Activated CD4-positive, CD25-positive, alpha-beta regulatory T cell treated with anti-CD3 and anti-CD28 coated beads, Interleukin-2, amount 50 U/mL, for 16 hours (primary cell): ENCODE measurements around the gene DPP6.

Experiments used
- DNase-seq: peaks from one replicate; pipeline ENCODE4 v3.0.0-alpha.2; 2020; ENCODE audit warnings: low read depth, low spot score

DPP6 gene

DNA sequence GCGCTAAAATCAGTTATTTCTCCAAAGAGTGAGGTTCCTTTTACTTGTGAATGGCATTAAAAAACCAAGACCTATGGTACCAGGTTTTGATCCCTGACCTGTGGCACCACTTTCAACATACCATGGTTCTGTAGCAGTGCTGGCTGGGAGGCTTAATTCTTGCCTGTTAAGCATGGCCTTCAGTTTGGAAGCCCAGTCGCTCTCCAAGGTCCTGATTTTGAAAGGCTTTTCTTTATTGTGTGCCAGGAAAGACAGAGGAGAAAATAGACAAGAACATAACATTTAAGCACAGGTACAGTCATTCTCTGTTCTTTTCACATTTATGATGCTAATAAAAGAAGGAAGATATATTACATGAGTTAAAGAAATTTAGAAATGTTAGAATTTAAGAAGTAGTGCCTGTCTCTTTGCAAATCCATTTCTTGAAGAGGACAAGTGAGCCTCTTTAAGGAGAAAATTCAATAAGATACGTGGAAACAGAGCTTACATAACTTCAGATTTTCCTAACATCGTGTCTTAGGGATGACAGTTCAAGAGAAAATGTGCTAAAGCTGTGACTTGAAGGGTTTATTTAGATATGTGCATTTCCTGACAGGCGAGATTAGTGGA lies 357.6 kb downstream of the DPP6 start:
- DNase-seq, result no peak

DNA sequence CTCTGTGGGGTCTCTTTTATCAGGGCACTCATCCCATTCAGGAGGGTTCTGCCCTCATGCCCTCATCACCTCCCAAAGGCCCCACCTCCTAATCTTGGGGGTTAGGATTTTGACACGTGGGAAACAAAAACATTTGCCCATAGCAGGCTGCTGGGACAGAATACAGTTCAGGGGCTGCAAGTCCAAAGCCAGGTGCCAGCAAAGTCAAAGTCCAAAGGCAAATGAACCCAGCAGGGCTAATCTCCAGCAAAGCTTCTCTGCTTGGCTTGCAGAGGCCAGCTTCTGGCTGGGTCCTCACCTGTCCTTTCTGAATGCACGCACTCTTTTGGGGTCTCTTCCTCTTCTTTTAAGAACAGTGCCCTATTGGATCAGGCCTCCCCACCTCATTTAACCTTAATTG lies 359.9 kb downstream of the DPP6 start:
- DNase-seq, result no peak

DNA sequence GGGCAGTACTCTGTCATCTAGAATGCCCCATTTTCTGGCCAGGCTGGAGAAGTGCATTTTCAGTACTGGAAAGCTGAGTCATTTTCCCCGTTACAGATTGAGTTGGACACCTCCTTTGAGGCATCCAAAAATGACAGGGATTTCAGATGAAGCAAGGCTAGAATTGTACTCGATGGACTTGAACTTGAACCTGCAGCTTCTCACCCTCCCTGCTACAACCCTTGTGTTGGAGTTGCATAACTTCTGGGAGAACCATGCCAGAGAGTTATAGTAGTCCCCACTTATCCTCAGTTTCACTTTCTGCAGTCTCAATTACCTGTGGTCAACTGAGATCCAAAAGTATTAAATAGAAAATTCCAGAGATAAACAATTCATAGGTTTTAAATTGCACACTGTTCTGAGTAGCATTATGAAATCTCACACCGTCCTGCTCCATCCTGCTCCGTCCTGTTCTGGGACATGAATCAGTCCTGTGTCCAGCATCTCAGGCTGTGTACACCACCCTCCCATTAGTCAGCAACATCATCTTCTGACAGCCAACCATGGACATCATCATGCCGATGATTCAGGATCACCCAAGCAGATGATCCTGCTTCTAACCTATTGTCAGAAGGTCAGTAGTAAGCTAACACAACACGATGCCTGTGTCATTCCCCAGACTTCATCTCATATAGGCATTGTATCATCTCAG lies 363.7 kb downstream of the DPP6 start:
- no peak for DNase-seq

DNA sequence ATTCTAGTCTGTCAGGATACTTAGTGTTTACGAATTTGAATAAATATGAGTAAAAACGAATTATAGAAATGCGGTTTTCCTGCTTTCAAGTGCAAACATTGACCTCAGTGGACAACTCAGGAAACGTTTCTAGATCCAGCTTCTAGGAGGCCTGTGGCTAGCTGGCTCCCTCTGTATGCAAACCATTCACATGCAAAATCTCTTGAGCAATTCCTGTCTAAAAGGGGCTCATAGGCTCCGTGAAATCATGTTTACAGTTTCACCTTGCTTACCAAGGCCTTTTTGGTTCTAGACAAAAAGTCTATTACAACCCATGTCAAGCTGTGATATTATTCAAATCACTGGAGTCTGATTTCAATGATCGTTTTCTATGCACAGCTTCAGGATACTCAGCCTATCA lies 364.5 kb downstream of the DPP6 start:
- no peak for DNase-seq

DNA sequence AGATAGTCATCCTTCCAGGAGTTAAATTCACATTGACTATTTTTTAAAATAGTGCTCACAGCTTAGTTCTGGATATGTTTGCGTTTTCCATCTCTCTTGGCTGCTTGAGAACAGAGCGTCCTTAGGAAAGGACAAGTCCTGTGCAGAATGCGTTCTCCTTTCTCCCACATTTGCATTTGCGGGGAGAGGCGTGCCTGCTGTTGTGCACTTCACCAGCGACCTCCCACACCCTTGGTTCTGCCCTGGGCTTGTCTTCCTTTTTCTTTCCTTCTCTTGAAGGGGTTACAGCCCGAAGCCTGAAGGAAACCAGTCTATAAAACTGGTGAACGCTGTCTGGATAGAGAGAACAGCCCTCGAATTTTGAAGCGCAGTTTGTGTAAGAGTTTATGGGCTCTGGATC lies 367.1 kb downstream of the DPP6 start:
- DNase-seq, result no peak

DNA sequence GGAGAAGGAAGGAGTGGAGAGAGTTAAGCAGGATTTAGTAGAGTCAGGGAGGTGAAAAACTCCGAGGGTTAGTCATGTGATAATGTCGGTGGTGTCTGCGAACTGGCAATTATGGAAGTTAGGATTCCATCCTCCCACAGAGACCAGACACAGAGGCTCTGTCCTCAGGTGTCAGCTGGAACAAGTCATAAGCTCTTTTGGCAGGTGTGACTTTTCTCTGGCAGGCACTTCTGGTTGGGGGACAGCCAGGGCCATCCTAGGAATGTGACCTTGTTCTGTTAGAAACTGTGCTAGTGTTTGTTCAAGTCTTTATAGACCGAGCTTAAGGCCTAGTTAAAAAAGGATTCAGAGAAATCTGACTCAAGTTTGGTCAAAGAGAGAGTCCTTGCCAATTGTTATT lies 371.0 kb downstream of the DPP6 start:
- DNase-seq, result no peak

DNA sequence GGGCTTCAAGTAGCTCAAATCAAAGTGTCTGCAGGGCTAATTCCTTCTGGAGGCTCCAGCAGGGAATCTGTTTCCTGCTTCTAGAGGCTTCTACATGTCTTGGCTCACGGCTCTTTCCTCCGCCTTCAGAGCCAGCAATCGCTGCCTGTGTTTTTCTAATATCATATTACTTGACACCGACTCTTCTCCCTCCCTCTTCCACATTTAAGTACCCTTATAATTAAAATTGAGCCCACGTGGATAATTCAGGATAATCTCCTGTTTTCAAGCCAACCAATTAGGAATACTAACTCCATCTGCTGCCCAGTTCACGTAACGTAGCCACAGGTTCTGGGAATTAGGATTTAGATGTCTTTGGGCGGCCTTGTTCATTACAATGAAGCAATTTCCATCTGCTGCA lies 372.2 kb downstream of the DPP6 start:
- DNase-seq, result no peak

DNA sequence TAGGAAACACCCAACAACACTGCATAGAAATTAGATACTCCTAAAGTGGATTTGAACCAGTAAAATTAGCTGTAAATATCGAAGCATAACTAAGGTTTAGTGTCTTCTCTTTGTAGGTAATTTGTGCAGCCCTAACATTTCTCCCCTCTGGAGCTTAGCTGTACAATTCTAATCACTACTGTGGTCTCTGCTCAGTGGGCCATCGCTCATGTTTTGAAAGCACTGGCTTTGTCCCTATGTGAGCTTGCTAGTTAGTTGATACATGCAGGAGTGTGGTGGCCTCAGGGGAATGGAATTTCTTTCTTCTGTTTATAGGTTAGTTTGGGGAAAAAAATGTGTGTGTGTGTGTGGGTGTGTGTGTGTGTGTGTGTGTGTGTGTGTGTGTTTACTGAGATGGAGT lies 373.1 kb downstream of the DPP6 start:
- DNase-seq, result no peak

DNA sequence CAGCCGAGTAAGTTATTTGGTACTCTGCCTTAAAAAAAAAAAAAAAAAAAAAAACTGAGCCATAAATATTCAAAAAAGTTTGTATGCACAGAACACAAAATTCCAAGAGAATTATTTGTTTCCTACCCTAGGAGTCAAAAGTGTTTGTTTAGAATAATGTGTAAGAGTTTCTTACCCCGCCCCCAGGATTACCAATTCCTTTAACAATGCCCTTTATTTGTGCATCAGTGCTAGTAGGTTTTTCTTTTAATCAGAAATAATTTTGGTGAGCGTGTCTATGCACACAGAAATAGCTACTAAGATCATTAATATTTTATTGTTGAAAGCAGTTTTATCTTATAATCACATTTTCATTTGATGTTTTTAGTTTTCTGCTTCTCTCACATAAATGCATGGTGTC lies 374.6 kb downstream of the DPP6 start:
- no peak for DNase-seq

DNA sequence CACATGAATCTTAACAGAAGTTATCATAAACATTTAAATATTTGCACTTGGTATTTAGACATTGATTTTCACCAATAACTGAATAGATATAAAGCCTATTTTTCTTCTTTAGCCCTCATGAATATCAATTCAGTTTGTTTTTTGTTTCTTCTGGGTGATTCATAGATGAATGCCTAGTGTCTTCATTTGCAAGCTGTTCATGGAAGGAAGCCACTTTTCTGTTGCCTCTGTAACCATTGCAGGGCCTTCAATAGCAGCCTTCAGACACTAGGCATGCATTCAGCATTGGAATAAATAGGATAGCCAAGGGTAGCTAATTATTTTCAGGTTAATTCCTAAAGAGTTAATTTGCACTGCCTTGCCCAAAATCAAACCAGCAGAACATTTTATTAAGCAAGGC lies 375.3 kb downstream of the DPP6 start:
- no peak for DNase-seq

DNA sequence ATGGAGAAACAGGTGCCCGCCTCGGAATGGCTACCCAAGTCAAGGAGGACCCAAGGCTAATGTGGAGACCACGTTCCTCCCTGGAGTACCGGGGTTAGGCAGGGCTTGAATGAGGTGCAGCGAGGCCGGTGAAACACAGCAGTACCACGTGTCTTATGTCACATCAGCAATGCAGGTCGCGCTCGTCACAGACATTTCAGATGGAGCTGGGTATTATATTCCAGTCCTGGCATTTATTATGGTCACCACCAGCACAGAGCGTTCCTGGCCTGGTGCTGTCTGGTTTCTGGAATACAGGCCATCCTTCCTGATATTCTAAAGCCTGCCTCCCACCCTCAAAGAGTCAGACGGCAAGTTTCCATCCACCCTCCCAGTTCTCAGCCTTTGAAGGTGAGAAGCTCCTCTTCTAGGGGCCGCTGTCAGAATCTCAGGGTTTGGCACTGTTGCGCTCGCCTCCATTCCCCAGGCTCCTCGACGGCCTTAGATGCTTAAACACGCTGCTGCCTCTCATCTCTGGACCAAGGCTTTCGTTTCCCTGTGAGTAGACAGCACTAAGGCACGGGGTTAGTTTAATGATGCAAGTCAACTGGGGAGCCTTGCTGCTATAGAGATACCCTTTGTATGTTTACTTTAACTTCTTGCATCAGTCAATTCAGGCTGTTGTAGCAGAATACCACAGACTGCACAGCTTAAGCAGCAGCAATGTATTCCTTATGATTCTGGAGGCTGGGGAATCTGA lies 377.6 kb downstream of the DPP6 start:
- no peak for DNase-seq

DNA sequence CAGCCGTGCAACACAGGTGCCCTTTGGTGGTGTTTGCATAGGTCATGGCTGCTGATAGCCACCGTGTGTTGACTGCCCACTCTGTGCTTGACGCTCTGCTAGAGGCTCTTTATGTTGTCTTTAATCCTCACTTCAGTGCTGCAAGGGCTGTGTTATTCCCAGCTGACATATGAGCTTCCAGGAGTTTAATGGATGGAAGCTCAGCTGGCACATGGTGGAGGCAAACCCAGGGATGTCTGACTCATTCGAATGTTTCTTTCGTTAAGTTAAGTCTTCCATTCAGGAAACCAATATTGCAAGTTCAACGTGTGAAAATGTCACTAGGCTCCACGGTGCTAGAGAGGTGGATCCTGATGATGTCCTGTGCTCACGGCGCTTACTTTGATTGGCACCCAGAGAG lies 378.4 kb downstream of the DPP6 start:
- no peak for DNase-seq

DNA sequence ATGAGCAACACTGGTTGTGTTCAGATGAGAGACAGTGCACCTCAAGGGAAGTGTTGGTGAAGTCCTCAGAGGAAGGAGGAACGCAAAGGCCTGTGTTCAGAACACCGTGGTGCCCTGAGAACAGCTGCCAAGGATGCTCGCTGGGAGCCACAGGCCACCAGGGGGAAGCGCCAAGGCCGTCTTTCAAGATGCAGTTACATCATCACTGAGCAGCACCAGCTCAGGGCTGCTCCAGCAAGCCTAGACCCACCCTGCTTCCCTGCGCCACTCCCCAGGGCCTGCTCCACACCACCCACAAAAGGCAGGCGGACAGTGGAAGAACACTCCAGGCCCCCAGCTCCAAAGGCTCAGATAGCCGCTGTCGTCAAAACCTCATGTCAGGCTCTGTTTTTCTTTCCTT lies 378.8 kb downstream of the DPP6 start:
- DNase-seq, result no peak

DNA sequence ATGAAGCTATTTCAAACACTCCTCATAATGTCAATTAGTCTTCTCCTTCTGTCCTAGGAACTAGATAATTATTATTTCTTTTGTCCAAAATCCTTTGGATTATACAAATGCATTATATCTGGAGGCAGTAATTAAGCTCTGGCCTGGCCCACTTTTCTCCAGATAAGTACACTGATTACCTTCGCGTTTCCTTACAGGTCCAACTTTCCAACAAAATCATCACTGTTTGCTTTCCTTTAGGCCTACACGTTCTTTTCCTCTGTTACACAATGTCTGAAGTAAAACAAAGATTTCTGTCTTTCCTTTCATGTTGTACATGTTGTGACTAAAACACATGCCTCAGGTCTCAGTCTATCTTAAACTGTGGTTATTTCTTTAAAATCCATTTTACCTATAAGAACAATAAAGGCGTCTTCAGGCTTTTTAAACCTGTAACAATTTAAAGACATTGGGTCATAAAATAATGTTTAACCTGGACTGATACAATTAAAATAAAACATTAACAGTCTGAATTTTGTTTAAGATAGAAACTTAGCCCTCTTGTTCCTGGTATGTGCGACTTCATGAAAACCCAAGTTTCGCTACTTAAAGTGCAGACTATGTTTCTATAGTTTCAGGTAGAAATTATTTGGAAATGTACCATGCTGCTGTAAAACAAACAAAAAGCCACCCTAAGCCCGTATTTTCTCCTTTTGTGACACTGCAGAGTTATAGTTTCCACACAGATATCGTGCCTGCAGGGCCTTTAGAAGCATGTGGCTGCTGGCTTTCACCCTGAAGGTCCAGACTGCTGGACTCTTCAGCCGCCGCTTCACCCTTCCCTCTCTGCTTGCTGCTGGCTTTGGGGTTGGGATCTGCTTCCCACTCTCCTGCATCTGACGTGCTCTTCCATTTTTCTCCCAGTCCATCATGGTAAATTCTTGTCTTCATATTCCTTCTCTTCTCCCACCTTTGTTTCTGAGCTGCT lies 381.7 kb downstream of the DPP6 start:
- no peak for DNase-seq

DNA sequence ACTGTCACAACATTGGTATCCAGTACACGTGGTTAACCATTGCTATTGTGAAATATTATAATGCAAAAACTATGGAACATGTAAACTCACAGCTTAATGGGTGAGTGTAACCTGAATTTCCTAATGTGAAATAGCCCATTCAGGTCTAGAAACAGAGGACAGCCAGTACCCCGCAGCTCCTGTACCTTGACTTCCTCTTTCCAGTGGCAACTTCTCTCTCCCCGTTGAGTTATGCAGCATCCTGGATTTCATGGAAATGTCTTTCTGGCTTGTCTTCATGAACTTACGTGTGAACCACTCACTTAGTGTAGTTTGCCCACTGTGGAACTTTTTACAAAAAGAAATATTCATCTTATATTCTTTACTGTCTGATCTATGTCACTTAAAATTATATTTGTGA lies 384.4 kb downstream of the DPP6 start:
- no peak for DNase-seq

DNA sequence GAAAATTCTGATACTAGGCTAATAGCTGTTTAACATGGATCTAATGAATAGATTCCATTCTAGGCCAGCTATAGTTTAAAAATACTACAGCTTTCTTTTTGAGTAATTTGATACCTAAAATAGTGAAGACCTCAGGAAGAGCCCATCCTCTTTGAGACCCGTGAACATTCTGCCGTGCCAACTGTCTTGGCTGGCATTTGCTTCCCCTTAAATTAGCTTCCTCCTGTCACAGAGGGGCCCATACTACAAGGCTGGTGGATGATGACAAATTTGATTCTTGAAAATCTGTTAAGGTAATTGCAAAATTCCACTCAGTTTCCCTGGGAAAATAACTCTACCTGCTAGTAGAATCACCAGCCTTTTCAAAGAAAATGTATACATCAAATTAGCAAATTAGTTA lies 385.0 kb downstream of the DPP6 start:
- DNase-seq, result no peak

DNA sequence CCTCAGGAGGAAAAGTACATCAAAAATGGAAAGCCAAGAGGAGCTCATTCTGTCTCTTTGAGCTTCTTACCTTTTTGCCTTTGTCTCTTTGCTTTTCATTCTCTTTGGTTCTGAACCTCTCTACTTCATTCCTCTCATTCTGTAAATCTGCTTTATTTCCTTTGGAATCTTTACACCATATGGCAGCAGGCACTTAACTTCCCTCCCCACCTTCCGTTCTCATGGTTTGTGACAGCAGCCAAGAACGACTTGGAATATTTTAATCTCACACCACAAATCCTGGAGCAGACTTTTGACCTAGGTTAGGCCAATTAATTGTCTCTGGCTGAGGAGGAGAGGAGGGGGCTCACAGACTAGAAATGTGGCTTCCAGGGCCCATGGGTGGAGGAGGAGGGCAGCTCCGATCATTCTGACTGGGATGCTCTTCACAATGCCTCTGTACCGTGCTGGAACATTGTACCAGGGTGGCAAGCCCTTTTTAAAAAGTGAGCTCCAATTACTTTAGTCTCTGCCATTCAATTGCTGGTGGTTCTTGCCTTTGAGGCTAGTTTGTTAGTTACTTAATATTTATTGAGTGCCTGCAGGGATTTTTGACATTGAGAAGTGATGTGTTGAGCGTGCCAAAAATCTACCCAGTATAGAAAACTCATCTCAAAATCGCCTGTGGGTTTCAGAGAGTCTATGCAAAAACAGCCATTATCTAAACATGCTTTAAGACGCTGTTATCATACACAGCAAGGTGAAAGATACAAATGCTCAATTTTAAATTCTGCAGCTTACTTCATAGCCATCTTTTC lies 386.6 kb downstream of the DPP6 start:
- no peak for DNase-seq

DNA sequence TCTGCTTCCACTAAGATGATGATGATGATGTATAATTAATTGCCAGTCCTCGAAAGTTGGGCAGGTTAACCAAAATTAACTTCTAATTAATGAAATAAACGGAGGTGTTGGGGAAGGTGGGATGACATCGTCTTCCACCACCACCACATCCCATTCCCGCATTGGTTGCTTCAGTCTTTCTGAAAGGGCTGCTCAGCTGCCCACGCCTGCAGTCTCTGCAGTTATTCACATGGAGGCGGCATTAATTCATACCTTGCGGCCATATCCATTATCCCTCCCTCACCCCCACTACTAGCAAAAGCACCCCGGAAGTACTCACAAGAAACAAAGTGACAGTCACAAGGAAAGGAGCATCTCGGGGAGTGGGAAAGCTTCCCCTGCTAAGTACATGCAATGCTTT lies 387.9 kb downstream of the DPP6 start:
- no peak for DNase-seq

DNA sequence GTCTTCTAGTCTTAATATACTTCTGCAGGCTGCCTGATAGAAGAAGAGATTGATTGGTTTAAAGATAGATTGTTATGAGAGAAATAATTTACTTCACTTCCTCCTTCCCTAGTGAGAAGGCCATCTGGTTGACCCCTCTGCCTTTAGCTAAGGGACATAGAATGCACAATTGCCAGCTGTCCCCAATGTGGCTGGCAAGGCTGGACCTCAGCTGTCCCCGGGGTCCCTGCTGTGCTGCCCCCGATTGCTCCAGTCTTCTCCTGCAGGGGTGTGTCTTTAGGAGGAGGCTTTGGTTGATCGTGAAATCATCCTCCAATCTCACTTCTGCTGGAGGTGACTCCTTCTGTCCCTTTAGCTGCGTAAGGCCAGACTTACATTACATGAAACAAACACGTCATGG lies 388.5 kb downstream of the DPP6 start:
- no peak for DNase-seq

DNA sequence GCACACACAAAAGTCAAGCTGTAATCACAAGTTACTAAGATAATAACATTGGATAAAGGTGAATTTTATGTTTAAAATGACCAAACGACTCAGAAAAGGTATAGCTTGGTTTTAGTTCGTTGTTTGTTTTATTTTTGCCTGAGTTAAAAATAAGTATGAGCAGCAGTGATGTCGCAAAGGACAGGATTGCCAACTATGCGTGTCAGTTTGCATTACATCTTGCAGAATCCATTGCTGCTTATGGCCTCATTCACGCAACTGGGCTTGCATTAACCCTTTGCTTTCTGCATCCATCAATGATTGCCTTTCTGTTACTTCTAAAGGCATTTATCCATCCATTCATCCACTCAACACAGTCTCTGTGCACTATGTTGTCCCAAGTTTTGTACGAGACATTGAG lies 389.6 kb downstream of the DPP6 start:
- DNase-seq, result no peak

DNA sequence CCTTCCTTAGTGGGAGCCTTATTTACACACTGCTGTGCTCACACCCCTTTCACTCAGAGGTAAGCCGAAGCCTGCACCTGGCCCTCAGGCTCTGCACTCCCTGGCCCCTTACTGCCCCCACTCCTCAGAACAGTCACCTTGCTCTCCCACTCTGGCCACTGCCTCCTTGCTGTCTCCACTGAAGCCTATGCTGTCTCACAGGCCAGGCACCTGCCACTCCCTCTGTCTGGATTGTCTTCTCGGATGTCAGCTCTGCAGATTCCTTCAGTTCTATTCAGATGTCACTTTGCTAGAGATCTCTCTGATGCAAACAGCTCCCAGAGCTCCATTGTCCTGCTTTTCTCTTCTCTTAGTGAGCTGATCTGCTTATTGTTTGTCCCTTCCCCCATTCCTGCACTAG lies 390.7 kb downstream of the DPP6 start:
- DNase-seq, result no peak
